MCF 10A (cell line): ENCODE results near the gene AKT1S1. TPM values are rescaled to one million over a fixed set of nuclear protein-coding genes. Genes with fewer than 3 reads are reported as not detected.
"Not testable (repeated sequence)": the region's sequence is repeated elsewhere in the genome, so short reads cannot be mapped to it uniquely, and the experiment has no call there.

Experiments
- BruUV-seq: library from RNA; stranded (reverse); fragments of 400-500 nt; replicated peaks from 2 replicates; lab custom pipeline; 2021; lab: Mats Ljungman, UMichigan
- CTCF ChIA-PET: fragments of 300-600 bp; sonication (Branson Sonifier 250); formaldehyde crosslinking; extraction: SDS; loops from one replicate; lab custom pipeline; 2021; ENCODE audit warnings: antibody characterized with exemption, inconsistent platforms; lab: Yijun Ruan, JAX
- POLR2A ChIA-PET: fragments of 300-600, 350-650 bp; sonication (Branson Sonifier 250); formaldehyde crosslinking; extraction: SDS; loops from one replicate; lab custom pipeline; 2020; ENCODE audit warnings: antibody characterized with exemption, inconsistent platforms; lab: Yijun Ruan, JAX
- DNase-seq: peaks from one replicate; pipeline ENCODE4 v3.0.0-alpha.2; 2018; ENCODE audit not compliant: unreplicated experiment
- H3K27ac Mint-ChIP-seq: one replicate; pipeline ENCODE4 v1.8.0; 2022; ENCODE audit warnings: mild to moderate bottlenecking, low read depth, mixed read lengths; ENCODE audit not compliant: unreplicated experiment
- H3K27me3 Mint-ChIP-seq: one replicate; pipeline ENCODE4 v1.8.0; 2022; ENCODE audit warnings: mixed read lengths; ENCODE audit not compliant: insufficient read depth, unreplicated experiment
- H3K36me3 Mint-ChIP-seq: one replicate; pipeline ENCODE4 v1.8.0; 2022; ENCODE audit warnings: mild to moderate bottlenecking, moderate library complexity, mixed read lengths; ENCODE audit not compliant: insufficient read depth, unreplicated experiment
- H3K4me1 Mint-ChIP-seq: one replicate; pipeline ENCODE4 v1.8.0; 2022; ENCODE audit warnings: mixed read lengths; ENCODE audit not compliant: insufficient read depth, unreplicated experiment
- H3K4me3 Mint-ChIP-seq: one replicate; pipeline ENCODE4 v1.8.0; 2022; ENCODE audit warnings: mild to moderate bottlenecking, moderate library complexity, mixed read lengths; ENCODE audit not compliant: unreplicated experiment
- H3K9me3 Mint-ChIP-seq: one replicate; pipeline ENCODE4 v1.8.0; 2022; ENCODE audit warnings: mixed read lengths; ENCODE audit not compliant: unreplicated experiment
- intact Hi-C: fragments of 100-400 bp; cut with micrococcal nuclease; formaldehyde crosslinking; loops from 2 replicates; pipeline ENCODE4 v1.14.1; 2022
- total RNA-seq: library from RNA; stranded (reverse); gene quantifications from 2 replicates; pipeline ENCODE4 v1.2.3, GENCODE V29; 2022
- TF ChIP-seq, protein P1 (sequence below): fragments of 200-600 bp; IDR thresholded peaks from one replicate; pipeline ENCODE4 v1.8.0; 2022; ENCODE audit warnings: antibody characterized with exemption, mild to moderate bottlenecking; ENCODE audit not compliant: unreplicated experiment

AKT1S1 gene
- total RNA-seq, 1 experiment from 2014 or later = 74.7 TPM

DNA sequence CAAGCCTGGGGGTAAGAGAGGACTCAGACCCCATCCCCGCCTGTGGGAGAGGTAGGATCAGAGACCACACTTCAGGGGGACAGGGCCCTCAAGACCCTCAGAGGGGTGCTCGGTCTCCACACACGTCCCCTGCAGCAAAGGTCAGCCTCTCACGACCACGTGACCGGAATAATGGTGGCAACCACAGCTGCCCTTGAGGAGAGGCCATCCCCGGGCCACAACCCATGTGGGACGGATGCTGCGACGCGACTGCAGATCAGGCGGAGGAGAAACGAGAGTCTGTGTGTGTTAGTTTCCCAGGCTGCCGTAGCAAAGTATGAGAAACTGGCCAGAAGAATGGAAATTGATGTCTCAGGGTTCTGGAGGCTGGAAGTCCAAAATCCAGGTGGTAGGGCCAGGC lies 50.1 kb downstream of the AKT1S1 start:
- peak overlapping the region; percentile 32 for H3K27ac Mint-ChIP-seq
- no peaks in the 10 kb centered on the region for H3K27me3 Mint-ChIP-seq
- no peak overlapping the region for H3K4me3 Mint-ChIP-seq
- TF ChIP-seq, protein P1, sequence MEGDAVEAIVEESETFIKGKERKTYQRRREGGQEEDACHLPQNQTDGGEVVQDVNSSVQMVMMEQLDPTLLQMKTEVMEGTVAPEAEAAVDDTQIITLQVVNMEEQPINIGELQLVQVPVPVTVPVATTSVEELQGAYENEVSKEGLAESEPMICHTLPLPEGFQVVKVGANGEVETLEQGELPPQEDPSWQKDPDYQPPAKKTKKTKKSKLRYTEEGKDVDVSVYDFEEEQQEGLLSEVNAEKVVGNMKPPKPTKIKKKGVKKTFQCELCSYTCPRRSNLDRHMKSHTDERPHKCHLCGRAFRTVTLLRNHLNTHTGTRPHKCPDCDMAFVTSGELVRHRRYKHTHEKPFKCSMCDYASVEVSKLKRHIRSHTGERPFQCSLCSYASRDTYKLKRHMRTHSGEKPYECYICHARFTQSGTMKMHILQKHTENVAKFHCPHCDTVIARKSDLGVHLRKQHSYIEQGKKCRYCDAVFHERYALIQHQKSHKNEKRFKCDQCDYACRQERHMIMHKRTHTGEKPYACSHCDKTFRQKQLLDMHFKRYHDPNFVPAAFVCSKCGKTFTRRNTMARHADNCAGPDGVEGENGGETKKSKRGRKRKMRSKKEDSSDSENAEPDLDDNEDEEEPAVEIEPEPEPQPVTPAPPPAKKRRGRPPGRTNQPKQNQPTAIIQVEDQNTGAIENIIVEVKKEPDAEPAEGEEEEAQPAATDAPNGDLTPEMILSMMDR = no peak
- H3K4me1 Mint-ChIP-seq = no peaks in the 10 kb centered on the region
- H3K9me3 Mint-ChIP-seq = no peaks in the 10 kb centered on the region
- CTCF ChIA-PET = interaction anchor here (0.6 kb wide), 1 partner anchor 416 kb away, joined by 3 read pairs; no protein-coding TSS in a partner anchor
- POLR2A ChIA-PET = no interaction called here
- DNase-seq = no peak
- peaks cover 37% of the 10 kb centered on the region for H3K36me3 Mint-ChIP-seq
- BruUV-seq = no TSS peak
- intact Hi-C loops = no loop called here

DNA sequence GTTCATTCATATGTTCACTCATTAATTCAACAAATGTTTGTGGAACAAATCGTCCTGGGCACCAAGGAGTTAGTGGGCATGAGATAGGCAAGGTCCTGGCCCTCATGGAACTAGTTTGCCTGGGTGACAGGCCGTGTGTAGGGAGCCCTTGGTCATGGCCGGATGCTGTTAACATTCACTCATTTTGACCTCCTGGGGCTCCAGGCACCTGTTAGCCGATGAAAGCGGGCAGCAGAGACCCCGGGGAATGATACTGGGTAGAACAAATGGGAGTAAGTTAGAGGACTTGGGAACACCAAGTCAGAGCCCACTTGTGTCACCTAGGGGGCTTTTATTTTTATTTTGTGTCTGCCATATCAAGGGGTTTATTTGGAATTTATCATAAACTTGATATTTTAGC lies 52.5 kb downstream of the AKT1S1 start:
- no peak for DNase-seq
- CTCF ChIA-PET = interaction anchor here (0.6 to 1.1 kb wide), 2 partner anchors 8 to 27 kb away, joined by 3 to 4 read pairs; no protein-coding TSS in a partner anchor
- H3K4me1 Mint-ChIP-seq = no peaks in the 10 kb centered on the region
- no peaks in the 10 kb centered on the region for H3K27me3 Mint-ChIP-seq
- H3K9me3 Mint-ChIP-seq = no peaks in the 10 kb centered on the region
- TF ChIP-seq, protein P1 = no peak
- no peak overlapping the region for H3K4me3 Mint-ChIP-seq
- BruUV-seq = no TSS peak
- H3K27ac Mint-ChIP-seq = no peak overlapping the region
- intact Hi-C loops = no loop called here
- peaks cover 32% of the 10 kb centered on the region for H3K36me3 Mint-ChIP-seq
- POLR2A ChIA-PET = interaction anchor here (1.0 kb wide), 2 partner anchors 11 to 13 kb away, joined by 3 to 5 read pairs; partner anchors contain the start of gene FUZ

DNA sequence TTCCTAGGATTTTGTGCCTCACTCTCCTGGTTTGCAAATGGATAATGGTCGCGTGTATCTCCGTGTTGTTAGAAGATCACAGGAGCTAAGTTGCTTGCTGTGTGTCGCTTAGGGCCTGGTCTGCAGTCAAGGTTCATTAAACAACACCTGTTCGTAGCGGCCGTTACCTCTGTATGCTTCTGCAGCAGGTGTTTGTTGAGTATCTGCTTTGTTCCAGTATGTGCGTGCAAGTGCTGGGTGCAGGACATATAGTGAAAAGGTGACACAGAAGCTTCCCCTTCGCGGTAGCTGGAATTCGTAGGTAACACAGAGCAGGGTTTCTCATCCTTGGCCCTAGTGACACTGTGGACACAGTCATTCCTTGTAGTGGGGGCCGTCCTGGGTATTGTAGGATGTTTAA lies 53.7 kb downstream of the AKT1S1 start:
- no peak for DNase-seq
- POLR2A ChIA-PET = interaction anchor here (0.6 to 1.0 kb wide), 2 partner anchors 10 to 27 kb away, joined by 3 read pairs; partner anchors contain the start of gene FUZ
- Mint-ChIP-seq H3K27me3 (no peaks in the 10 kb centered on the region), H3K27ac (no peak overlapping the region), H3K4me1 (peaks cover 7% of the 10 kb centered on the region), H3K9me3 (no peaks in the 10 kb centered on the region), H3K36me3 (peaks cover 40% of the 10 kb centered on the region), H3K4me3 (no peak overlapping the region)
- intact Hi-C loops = no loop called here
- TF ChIP-seq, protein P1 = no peak
- BruUV-seq = no TSS peak
- CTCF ChIA-PET = interaction anchor here (0.6 to 1.1 kb wide), 2 partner anchors 11 to 21 kb away, joined by 3 to 4 read pairs; no protein-coding TSS in a partner anchor

DNA sequence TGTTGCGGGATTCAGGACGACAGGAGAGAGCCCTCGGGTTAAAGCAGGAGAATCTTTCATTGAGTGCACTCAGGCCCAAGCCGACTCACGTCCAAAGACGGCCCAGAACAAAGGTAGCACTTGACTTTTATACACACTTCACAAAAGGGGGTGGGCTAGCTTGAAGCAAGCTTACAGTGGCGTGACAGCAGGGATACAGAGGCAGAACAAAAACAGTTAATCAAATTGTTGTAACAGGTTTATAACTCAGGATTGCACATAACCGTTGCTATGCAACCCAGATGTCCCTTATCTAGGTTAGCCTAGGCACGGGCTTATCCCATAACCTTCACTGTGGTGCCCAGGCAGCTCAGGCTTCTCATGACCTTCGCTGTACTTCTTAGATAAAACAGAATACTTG lies 57.0 kb downstream of the AKT1S1 start:
- BruUV-seq = no TSS peak
- POLR2A ChIA-PET = interaction anchor here (1.7 to 3.5 kb wide), 2 partner anchors 28 to 30 kb away, joined by 9 to 30 read pairs; partner anchors contain the start of gene PTOV1
- Mint-ChIP-seq H3K27ac (no peak overlapping the region), H3K9me3 (no peaks in the 10 kb centered on the region), H3K4me3 (no peak overlapping the region), H3K36me3 (peaks cover 33% of the 10 kb centered on the region), H3K27me3 (no peaks in the 10 kb centered on the region), H3K4me1 (peaks cover 7% of the 10 kb centered on the region)
- intact Hi-C loops = no loop called here
- no peak for DNase-seq
- CTCF ChIA-PET = interaction anchor here (0.6 to 1.5 kb wide), 2 partner anchors 249 to 494 kb away, joined by 3 to 5 read pairs; no protein-coding TSS in a partner anchor
- TF ChIP-seq, protein P1 = no peak

DNA sequence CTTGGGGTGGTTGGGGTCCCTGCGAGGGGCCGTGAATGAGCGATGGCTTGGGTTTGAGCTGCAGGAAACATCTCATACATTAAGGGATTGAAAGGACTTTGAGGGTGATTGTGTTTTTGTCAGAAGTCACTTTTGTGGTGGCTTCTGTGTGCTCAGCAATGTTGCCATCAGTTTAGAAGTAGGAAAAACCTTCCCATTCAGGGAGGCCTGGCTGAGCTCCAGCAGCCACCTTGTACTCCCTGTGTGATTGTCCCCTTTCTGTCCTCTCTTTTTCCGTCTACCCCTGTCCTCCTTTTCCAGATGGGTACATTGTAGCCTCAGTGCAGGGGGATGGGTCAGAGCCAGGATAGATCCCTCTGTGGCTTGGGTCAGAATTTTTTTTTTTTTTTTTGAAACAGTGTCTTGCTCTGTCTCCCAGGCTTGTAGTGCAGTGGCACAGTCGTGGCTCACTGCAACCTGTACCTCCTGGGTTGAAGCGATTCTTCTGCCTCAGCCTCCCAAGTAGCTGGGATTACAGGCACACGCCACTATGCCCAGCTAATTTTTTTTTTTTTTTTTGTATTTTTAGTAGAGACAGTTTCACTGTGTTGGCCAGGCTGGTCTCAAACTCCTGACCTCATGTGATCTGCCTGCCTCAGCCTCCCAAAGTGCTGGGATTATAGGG lies 57.6 kb downstream of the AKT1S1 start:
- H3K4me3 Mint-ChIP-seq = peak overlapping the region; percentile 97
- intact Hi-C loops = loop anchor here (5.0 kb wide), 1 partner anchor 48 kb away; the partner anchor contains the start of gene PNKP
- H3K4me1 Mint-ChIP-seq, BruUV-seq, H3K27me3 Mint-ChIP-seq, H3K9me3 Mint-ChIP-seq, DNase-seq: not testable (repeated sequence)
- CTCF ChIA-PET = interaction anchor here (0.5 to 1.5 kb wide), 7 partner anchors 10 to 493 kb away, joined by 3 to 5 read pairs (median 3); no protein-coding TSS in a partner anchor
- peaks cover 33% of the 10 kb centered on the region for H3K36me3 Mint-ChIP-seq
- POLR2A ChIA-PET = interaction anchor here (0.6 to 3.6 kb wide), 8 partner anchors 9 to 58 kb away, joined by 3 to 36 read pairs (median 10); partner anchors contain the start of genes AKT1S1, AP2A1, PNKP and PTOV1
- peak overlapping the region; percentile 100 for H3K27ac Mint-ChIP-seq
